Neural cell (in vitro differentiated cells): Measurements from ENCODE around the gene LRRC1. TPM values are rescaled to one million over a fixed set of nuclear protein-coding genes. Genes with fewer than 3 reads are reported as not detected.

ENCODE experiments used
- H2AFZ ChIP-seq: fragments of 200-600, 300-800 bp; sonication (generic), shearing (Covaris generic); 2 replicates; pipeline ENCODE4 v1.6.0; 2014; ENCODE audit warnings: low read depth, mild to moderate bottlenecking, antibody characterized with exemption, low read length, moderate library complexity
- H3F3A ChIP-seq: fragments of 200-600 bp; shearing (Covaris generic); 2 replicates; pipeline ENCODE4 v1.6.1; 2016; ENCODE audit warnings: mild to moderate bottlenecking, moderate library complexity, mixed read lengths, antibody characterized with exemption, low read length; ENCODE audit not compliant: insufficient read depth, poor library complexity, severe bottlenecking
- H3K27ac ChIP-seq: fragments of 200-600, 300-800 bp; sonication (generic), shearing (Covaris generic); 2 replicates; pipeline ENCODE4 v1.5.1; 2014; ENCODE audit warnings: mild to moderate bottlenecking, low read length, moderate library complexity
- H3K27me3 ChIP-seq: fragments of 300-800, 200-600 bp; sonication (generic), shearing (Covaris generic); 2 replicates; pipeline ENCODE4 v1.6.0; 2014; ENCODE audit warnings: mild to moderate bottlenecking, low read depth, low read length, moderate library complexity; ENCODE audit not compliant: insufficient read depth
- H3K36me3 ChIP-seq: fragments of 300-800, 200-600 bp; sonication (generic), shearing (Covaris generic); 2 replicates; pipeline ENCODE4 v1.5.1; 2014; ENCODE audit warnings: mild to moderate bottlenecking, antibody characterized with exemption, low read length, moderate library complexity; ENCODE audit not compliant: insufficient read depth
- H3K4me2 ChIP-seq: fragments of 300-800, 200-600 bp; sonication (generic), shearing (Covaris generic); 2 replicates; pipeline ENCODE4 v1.6.0; 2014; ENCODE audit warnings: mild to moderate bottlenecking, low read length
- H3K4me3 ChIP-seq: fragments of 300-800, 200-600 bp; sonication (generic), shearing (Covaris generic); 2 replicates; pipeline ENCODE4 v1.5.1; 2014; ENCODE audit warnings: mild to moderate bottlenecking, low read length, moderate library complexity
- H3K79me2 ChIP-seq: fragments of 200-600 bp; shearing (Covaris generic); replicated peaks from 2 replicates; pipeline ENCODE4 v1.6.0; 2014; ENCODE audit warnings: mild to moderate bottlenecking, low read length, moderate library complexity; ENCODE audit not compliant: insufficient read depth
- H3K9ac ChIP-seq: fragments of 300-800, 200-600 bp; sonication (generic), shearing (Covaris generic); 2 replicates; pipeline ENCODE4 v1.6.1; 2016; ENCODE audit warnings: mild to moderate bottlenecking, low read length, mixed read lengths
- H3K9me2 ChIP-seq: fragments of 200-600 bp; shearing (Covaris generic); 2 replicates; pipeline ENCODE4 v1.6.1; 2016; ENCODE audit warnings: mild to moderate bottlenecking, low read length, mixed read lengths; ENCODE audit not compliant: insufficient read depth
- H3K9me3 ChIP-seq: fragments of 200-600, 300-800 bp; sonication (generic), shearing (Covaris generic); 2 replicates; pipeline ENCODE4 v1.6.1; 2016; ENCODE audit warnings: mild to moderate bottlenecking, mixed run types, low read length, moderate library complexity, mixed read lengths
- H4K20me1 ChIP-seq: fragments of 200-600 bp; shearing (Covaris generic); 2 replicates; pipeline ENCODE4 v1.6.1; 2016; ENCODE audit warnings: mild to moderate bottlenecking, mixed run types; ENCODE audit not compliant: insufficient read depth
- CTCF ChIP-seq: fragments of 450-650 bp; IDR thresholded peaks from 2 replicates; pipeline ENCODE4 v1.5.1; 2014; ENCODE audit warnings: antibody characterized with exemption, mild to moderate bottlenecking, moderate library complexity; ENCODE audit not compliant: poor library complexity, severe bottlenecking
- EP300 ChIP-seq: fragments of 450-650 bp; conservative IDR thresholded peaks from 2 replicates; pipeline ENCODE4 v1.6.1; 2014; ENCODE audit warnings: antibody characterized with exemption, mild to moderate bottlenecking, moderate library complexity; ENCODE audit not compliant: poor library complexity, severe bottlenecking
- EZH2 ChIP-seq: fragments of 200-600, 300-800 bp; shearing (Covaris generic), sonication (generic); IDR thresholded peaks from 2 replicates; pipeline ENCODE4 v1.6.1; 2014; ENCODE audit warnings: antibody characterized with exemption, low read length, borderline replicate concordance, mild to moderate bottlenecking; ENCODE audit not compliant: insufficient read depth, poor library complexity, severe bottlenecking
- MXI1 ChIP-seq: fragments of 450-650 bp; conservative IDR thresholded peaks from 2 replicates; pipeline ENCODE4 v1.6.1; 2014; ENCODE audit warnings: antibody characterized with exemption, mild to moderate bottlenecking; ENCODE audit not compliant: poor library complexity, severe bottlenecking
- POLR2AphosphoS5 ChIP-seq: IDR thresholded peaks from 2 replicates; pipeline ENCODE4 v1.6.1; 2012
- RAD21 ChIP-seq: fragments of 450-650 bp; conservative IDR thresholded peaks from 2 replicates; pipeline ENCODE4 v1.6.1; 2014; ENCODE audit warnings: antibody characterized with exemption, mild to moderate bottlenecking, moderate library complexity
- SMC3 ChIP-seq: fragments of 450-650 bp; conservative IDR thresholded peaks from 2 replicates; pipeline ENCODE4 v1.6.1; 2014; ENCODE audit warnings: antibody characterized with exemption, mild to moderate bottlenecking, moderate library complexity; ENCODE audit not compliant: poor library complexity
- TAF1 ChIP-seq: IDR thresholded peaks from 2 replicates; pipeline ENCODE4 v1.6.1; 2012; ENCODE audit warnings: low read depth
- polyA plus RNA-seq: library from polyadenylated mRNA; depleted of rRNA; stranded (reverse); fragments of >200 nt; gene quantifications from 2 replicates; pipeline ENCODE4 v1.2.3, GENCODE V29; 2014
- TF ChIP-seq, protein P1 (sequence below): IDR thresholded peaks from 2 replicates; pipeline ENCODE4 v1.6.1; 2012; ENCODE audit warnings: borderline replicate concordance

Gene LRRC1
- polyA plus RNA-seq, 1 donor from 2014 or later = 21.2 TPM

DNA sequence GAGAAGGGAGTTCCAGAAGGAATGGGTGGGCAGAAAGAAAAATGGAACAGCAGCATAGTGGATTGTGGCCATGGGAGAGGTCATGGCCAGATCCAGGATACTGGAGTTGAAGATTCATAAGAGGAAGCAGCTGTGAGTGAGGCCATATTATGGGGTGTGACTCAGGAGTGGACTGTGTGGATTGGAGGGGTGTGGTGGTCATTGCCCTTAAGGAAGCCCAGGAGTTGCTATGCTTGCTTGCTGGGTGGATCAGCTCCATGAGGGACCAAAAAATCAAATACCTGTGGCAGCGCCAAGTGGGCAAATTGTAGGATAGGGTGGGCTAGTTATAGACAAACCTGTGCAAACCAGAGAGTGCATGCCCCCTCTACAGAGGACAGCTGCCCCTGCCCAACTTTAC, 18.3 kb downstream of the LRRC1 start:
- TF ChIP-seq, protein P1, sequence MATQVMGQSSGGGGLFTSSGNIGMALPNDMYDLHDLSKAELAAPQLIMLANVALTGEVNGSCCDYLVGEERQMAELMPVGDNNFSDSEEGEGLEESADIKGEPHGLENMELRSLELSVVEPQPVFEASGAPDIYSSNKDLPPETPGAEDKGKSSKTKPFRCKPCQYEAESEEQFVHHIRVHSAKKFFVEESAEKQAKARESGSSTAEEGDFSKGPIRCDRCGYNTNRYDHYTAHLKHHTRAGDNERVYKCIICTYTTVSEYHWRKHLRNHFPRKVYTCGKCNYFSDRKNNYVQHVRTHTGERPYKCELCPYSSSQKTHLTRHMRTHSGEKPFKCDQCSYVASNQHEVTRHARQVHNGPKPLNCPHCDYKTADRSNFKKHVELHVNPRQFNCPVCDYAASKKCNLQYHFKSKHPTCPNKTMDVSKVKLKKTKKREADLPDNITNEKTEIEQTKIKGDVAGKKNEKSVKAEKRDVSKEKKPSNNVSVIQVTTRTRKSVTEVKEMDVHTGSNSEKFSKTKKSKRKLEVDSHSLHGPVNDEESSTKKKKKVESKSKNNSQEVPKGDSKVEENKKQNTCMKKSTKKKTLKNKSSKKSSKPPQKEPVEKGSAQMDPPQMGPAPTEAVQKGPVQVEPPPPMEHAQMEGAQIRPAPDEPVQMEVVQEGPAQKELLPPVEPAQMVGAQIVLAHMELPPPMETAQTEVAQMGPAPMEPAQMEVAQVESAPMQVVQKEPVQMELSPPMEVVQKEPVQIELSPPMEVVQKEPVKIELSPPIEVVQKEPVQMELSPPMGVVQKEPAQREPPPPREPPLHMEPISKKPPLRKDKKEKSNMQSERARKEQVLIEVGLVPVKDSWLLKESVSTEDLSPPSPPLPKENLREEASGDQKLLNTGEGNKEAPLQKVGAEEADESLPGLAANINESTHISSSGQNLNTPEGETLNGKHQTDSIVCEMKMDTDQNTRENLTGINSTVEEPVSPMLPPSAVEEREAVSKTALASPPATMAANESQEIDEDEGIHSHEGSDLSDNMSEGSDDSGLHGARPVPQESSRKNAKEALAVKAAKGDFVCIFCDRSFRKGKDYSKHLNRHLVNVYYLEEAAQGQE = no peak
- TF ChIP-seq SMC3 = no peak
- Histone ChIP-seq H2AFZ (no peak overlapping the region), H3K79me2 (peaks cover 24% of the 10 kb centered on the region), H3K36me3 (no peaks in the 10 kb centered on the region), H3K9me3 (no peaks in the 10 kb centered on the region), H3K4me2 (no peak overlapping the region), H3K4me3 (no peak overlapping the region), H3K9me2 (no peaks in the 10 kb centered on the region), H3K27ac (no peak overlapping the region), H3K27me3 (no peaks in the 10 kb centered on the region), H3F3A (no peaks in the 10 kb centered on the region), H4K20me1 (no peaks in the 10 kb centered on the region), H3K9ac (no peak overlapping the region)

GRCh38 chr6:53813801-53814200, 19.0 kb downstream of the LRRC1 start:
- no peaks in the 10 kb centered on the region for H3K36me3 ChIP-seq
- no peak overlapping the region for H3K9ac ChIP-seq
- peaks cover 18% of the 10 kb centered on the region for H3K79me2 ChIP-seq
- no peak overlapping the region for H2AFZ ChIP-seq
- H3K27me3 ChIP-seq = no peaks in the 10 kb centered on the region
- no peak overlapping the region for H3K4me2 ChIP-seq
- H4K20me1 ChIP-seq = no peaks in the 10 kb centered on the region
- no peak overlapping the region for H3K27ac ChIP-seq
- no peak for TF ChIP-seq TAF1
- TF ChIP-seq RAD21 = no peak
- no peaks in the 10 kb centered on the region for H3F3A ChIP-seq
- no peak overlapping the region for H3K4me3 ChIP-seq
- H3K9me3 ChIP-seq = no peaks in the 10 kb centered on the region
- H3K9me2 ChIP-seq = no peaks in the 10 kb centered on the region

DNA sequence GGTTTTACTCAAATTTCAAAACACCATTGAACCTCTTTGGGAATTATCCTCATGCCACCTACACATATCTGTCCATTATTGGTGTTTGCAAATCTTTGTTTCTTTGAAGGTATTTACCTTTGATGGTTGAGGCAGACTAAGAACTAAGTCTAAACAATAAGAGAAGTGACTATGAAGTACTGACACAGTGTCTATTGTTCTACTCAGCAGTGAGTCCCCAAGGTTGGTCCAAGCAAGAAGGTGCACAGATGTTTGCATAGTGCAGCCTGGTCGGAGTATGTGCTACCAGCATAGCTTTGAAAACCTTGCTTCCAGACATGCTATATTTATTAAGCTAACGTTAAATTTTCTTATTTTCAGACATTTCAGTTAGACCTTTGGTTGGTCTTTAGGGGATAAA, 19.5 kb downstream of the LRRC1 start:
- Histone ChIP-seq H4K20me1 (no peaks in the 10 kb centered on the region), H3K27ac (no peak overlapping the region), H3K9ac (no peak overlapping the region), H3K27me3 (no peaks in the 10 kb centered on the region), H3K9me3 (no peaks in the 10 kb centered on the region), H3K36me3 (no peaks in the 10 kb centered on the region), H3K79me2 (peaks cover 15% of the 10 kb centered on the region), H2AFZ (no peak overlapping the region), H3K4me3 (no peak overlapping the region), H3K4me2 (no peak overlapping the region), H3F3A (no peaks in the 10 kb centered on the region), H3K9me2 (no peaks in the 10 kb centered on the region)
- TF ChIP-seq EP300 (no peak), TAF1 (no peak), MXI1 (no peak), SMC3 (no peak), CTCF (no peak), RAD21 (no peak), POLR2AphosphoS5 (no peak), EZH2 (no peak)
- TF ChIP-seq, protein P1 = no peak
